Gastroesophageal sphincter (tissue), 3 donors: Measurements from ENCODE around the gene C10orf143.

Experiments
- POLR2A ChIP-seq, 2 donors: fragments of 450-650 bp; IDR thresholded peaks; one replicate each; pipeline ENCODE4 v1.6.1; 2017; ENCODE audit warnings: antibody characterized with exemption in 2 of 2, mild to moderate bottlenecking in 2 of 2, moderate library complexity in 1 of 2
- POLR2AphosphoS5 ChIP-seq: sonication (generic); formaldehyde crosslinking; IDR thresholded peaks from one replicate; pipeline ENCODE4 v1.6.1; 2017; ENCODE audit warnings: antibody characterized with exemption
- TF ChIP-seq, protein P1 (sequence below), 4 experiments: fragments of 200-600 bp in 2 of 4; fragments of 450-650 bp in 2 of 4; sonication (generic) in 1 of 4; IDR thresholded peaks; one replicate each; pipeline ENCODE4 v1.5.1; 2017 to 2019; ENCODE audit warnings: antibody characterized with exemption in 4 of 4, mild to moderate bottlenecking in 2 of 4, moderate library complexity in 2 of 4

DNA sequence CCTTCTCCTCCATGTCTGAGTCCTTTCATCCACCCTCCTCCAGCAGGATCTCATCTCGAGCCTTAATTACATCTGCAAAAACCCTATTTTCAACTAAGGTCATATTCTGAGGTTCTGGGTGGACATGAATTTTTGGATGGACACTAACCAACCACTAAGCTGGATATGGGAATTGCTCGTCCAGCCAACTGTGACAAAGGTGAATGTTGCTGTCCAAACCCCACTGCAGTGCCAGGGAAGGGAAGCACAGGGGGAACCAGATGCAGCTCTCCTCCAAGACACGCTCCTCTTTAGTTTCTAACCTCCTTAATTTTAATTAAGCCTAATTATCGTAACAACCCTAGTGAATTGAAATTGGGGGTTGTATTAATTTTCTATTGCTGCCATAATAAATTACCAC lies 81.4 kb downstream of the C10orf143 start:
- TF ChIP-seq POLR2A (IDR thresholded peaks at IDR 0.05), result no peak
- TF ChIP-seq, protein P1, sequence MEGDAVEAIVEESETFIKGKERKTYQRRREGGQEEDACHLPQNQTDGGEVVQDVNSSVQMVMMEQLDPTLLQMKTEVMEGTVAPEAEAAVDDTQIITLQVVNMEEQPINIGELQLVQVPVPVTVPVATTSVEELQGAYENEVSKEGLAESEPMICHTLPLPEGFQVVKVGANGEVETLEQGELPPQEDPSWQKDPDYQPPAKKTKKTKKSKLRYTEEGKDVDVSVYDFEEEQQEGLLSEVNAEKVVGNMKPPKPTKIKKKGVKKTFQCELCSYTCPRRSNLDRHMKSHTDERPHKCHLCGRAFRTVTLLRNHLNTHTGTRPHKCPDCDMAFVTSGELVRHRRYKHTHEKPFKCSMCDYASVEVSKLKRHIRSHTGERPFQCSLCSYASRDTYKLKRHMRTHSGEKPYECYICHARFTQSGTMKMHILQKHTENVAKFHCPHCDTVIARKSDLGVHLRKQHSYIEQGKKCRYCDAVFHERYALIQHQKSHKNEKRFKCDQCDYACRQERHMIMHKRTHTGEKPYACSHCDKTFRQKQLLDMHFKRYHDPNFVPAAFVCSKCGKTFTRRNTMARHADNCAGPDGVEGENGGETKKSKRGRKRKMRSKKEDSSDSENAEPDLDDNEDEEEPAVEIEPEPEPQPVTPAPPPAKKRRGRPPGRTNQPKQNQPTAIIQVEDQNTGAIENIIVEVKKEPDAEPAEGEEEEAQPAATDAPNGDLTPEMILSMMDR (IDR thresholded peaks at IDR 0.05), result no peak
- no peak for TF ChIP-seq POLR2AphosphoS5
